Measurements from ENCODE around the gene SMIM35.

SMIM35 gene

DNA sequence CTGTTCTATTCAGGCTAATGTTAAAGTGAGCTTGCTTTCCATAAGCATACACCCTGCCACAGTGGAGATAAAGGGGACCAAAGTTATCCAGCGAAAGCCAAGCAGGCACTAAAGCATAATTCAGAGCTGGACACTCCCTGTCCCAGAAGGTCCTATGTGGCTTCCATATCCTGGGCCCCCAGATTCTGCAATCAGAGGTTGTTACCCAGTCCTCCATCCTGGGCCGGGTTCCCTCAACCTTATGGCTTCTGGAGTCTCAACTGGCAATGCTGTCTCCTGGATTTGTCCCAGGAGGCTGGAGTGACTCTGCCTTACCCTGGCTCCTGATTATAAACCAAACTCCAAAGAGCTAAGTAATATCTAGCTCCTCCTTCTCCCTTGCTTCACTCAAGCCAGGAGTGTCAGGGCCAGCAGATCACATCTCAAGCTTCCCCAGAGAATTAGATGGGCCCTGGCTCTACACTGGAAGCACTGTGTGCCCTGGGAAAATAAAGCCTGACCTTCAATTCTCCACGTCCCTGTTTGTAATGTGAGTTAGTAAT, 14.0 kb upstream of the SMIM35 start:
- no peak for DNase-seq (ENCODE audit: low spot score)
- no peak for TF ChIP-seq CTCF (IDR thresholded peaks at IDR 0.05; ENCODE audit: borderline replicate concordance, control extremely low read depth, extremely low read depth, insufficient read depth, missing control alignments)
- in situ Hi-C loops (cut with MboI; ENCODE audit: low sequenced_read_pairs, unreplicated experiment) = no loop called here

DNA sequence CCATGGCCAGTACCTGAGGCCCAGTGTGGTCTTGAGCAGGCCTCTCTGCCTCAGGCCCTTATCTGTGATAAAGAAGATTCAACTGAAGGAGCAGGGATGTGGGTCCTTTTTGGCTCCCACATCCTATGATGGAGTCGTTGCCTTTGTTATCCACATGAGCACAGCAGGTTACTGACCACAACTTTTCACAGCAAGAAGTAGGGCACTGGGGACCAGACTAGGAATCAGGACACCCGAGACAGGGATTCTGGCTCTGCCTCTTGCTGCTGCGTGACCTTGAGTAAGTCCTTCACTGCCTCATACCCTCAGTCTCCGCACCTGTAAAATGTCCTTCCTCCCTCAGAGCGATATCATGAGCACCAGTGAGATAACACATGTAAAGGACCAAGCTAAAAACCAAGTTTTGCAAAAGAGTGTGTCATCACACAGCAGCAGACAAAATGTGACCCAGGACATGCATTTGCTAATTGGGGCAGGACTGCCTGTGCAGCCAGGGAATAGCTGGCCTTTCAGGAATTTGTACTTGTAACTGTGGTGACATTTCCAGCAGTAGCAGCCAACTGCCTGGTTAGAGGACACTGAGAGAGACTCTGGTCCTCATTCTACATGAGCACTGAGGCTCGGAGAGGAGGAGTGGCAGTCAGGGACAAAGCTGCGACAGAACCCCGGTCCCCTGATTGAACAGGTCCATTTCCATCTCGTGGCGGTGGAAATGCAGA, 13.2 kb upstream of the SMIM35 start:
- no peak for DNase-seq (ENCODE audit: low spot score)
- TF ChIP-seq CTCF (IDR thresholded peaks at IDR 0.05; ENCODE audit: borderline replicate concordance, control extremely low read depth, extremely low read depth, insufficient read depth, missing control alignments) = no peak
- in situ Hi-C loops (cut with MboI; ENCODE audit: low sequenced_read_pairs, unreplicated experiment) = no loop called here

DNA sequence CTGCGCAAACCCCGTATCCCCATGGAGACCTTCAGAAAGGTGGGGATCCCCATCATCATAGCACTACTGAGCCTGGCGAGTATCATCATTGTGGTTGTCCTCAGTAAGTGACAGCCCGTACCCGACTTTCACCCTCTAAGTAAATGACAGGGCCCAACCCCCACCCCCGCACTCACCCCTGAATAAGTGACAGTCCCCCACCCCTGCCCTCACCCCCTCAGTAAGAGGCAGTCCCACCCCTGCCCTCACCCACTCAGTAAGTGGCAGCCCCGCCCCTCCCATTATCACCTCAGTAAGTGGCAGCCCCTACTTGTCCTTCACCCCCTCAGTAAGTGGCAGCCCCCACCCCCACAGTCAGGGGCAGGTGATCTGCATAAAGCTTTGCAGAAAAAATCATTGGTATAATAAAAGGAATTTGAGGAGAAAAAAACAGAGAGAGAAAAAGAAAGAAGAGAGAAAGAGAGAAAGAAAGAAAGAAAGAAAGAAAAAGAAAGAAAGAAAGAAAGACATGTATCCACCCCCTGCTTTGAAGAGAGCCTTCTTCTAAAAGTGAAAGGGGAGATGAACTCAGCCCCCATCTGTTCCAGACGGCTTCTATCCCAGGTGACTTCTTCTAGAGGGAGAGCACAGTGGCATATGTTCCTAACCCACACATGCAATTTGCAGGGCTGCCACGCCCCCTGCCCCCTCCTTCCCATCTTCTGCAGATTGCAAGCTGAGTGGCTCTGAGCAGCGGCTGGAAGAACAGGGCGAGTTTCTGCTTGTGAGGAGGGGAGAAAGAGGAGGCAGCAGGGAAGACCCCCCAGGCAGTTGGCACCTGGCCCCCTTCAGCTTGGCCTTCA, 12.5 kb upstream of the SMIM35 start:
- in situ Hi-C loops (cut with MboI; ENCODE audit: low sequenced_read_pairs, unreplicated experiment) = no loop called here
- DNase-seq (ENCODE audit: low spot score) = no peak
- no peak for TF ChIP-seq CTCF (IDR thresholded peaks at IDR 0.05; ENCODE audit: borderline replicate concordance, control extremely low read depth, extremely low read depth, insufficient read depth, missing control alignments)

DNA sequence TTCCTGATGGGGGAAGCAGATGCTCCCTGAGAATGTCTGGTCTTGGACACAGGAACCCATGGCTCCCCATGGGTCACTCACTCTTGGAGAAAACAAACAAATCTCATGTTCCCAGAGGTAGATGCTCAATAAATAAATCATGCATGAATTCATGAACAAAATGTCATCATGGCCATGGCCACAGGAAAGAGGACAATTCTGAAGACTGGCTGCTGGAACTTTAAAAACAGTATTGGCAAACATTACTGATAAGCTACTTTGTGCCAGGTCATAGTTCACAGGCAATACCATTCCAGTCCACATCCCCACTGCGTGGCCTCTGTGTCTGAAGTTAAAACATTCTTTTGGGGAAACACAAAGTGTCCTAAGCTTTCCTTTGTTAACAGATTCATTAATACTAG, 9.2 kb upstream of the SMIM35 start:
- in situ Hi-C loops (cut with MboI; ENCODE audit: low sequenced_read_pairs, unreplicated experiment) = no loop called here
- no peak for DNase-seq (ENCODE audit: low spot score)
- TF ChIP-seq CTCF (IDR thresholded peaks at IDR 0.05; ENCODE audit: borderline replicate concordance, control extremely low read depth, extremely low read depth, insufficient read depth, missing control alignments) = no peak

GRCh38 chr11:118095493-118095892, 8.7 kb upstream of the SMIM35 start:
- DNase-seq (ENCODE audit: low spot score) = no peak
- in situ Hi-C loops (cut with MboI; ENCODE audit: low sequenced_read_pairs, unreplicated experiment) = no loop called here
- TF ChIP-seq CTCF (IDR thresholded peaks at IDR 0.05; ENCODE audit: borderline replicate concordance, control extremely low read depth, extremely low read depth, insufficient read depth, missing control alignments) = no peak

- TF ChIP-seq CTCF (IDR thresholded peaks at IDR 0.05; ENCODE audit: borderline replicate concordance, control extremely low read depth, extremely low read depth, insufficient read depth, missing control alignments) = no peak
- in situ Hi-C loops (cut with MboI; ENCODE audit: low sequenced_read_pairs, unreplicated experiment) = no loop called here
- no peak for DNase-seq (ENCODE audit: low spot score)
These were observed 6.3 kb upstream of the SMIM35 start for GRCh38 chr11:118092907-118093571.
